ENCODE results near the gene DCXR.

DCXR gene

DNA sequence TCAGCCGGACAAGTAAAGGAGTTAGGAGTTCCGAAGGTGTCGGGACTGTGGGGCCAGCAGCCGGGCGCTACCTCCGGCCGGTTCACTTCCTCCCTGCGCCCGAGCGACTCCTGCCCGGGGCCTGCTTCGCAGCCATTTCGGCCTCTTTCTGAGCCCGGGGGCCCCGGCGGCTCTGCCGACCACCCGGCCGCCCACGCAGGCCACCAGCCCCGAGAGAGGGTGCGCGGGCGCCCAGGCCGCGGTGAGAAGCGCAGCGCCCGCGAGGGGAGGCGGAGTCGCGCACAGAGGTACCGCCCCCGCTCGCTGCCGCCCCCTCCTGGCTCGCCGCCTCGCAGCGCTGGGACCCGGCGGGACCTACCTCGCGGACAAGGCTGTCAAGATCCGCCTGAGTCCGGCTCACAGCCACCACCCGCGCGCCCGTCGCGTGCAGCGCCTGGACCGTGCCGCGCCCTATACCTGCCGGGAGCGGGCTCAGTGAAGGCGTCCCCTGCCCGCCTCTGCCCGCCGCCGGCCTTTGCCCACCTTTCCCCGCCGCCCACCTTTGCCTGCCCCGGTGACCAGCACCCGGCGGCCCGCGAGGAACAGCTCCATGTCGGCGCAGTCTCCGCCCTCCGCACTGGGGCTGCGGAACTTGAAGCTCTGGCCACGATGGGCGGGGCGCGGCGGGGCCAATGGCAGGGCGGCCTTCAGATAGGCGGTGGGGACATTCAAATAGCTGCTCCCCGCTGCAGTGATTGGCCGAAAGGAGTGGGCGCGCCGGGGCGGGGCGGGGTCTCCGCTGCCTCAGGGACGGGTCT, at the start of gene DCXR:
Gene DCXR (minus strand): TSS at position 606 of the 797 bp plus-strand sequence. CDS start 15 bp downstream, at position 591.
- peak; percentile 87 for DNase-seq (ENCODE audit: low read depth in 2 of 2)

DNA sequence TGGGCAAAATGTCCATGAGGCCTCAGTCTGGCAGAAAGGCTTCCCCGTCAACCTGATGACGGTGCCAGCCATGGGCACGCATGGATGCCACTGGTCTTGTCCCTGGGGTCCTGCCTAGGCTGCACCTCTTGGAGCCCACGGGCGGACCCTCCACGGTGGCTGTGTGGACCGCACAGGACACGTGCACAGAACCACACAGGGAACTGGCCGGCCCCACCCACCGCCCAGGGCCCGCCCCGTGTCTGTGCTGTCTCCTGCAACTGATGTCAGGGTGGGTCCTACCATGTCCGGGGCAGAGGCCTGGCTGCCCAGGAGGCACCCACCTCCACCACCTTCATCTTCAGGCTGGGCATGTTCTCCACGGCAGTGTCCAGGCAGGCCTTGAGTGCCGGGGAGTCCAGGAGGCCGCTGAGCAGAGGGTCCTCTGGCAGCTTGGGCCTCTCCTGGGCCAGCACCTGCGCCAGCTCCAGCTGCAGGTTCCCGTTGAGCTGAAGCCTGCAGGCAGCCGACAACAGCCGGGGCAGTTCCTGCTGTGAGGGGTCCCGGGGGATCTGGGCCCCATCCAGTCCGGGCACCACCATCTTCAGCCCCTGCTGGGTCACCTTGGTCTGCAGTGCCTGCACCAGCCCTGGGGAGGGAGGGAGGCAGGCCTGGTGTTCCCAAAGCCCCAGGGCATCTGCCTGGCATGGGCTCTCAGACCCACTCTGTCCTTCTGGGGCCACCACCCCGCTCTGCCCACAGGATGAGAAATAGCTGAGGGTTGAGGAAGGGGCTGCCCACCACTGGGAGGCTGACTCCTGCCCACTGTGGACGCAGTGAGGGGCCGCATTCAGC, 48.7 kb upstream of the DCXR start:
- DNase-seq (ENCODE audit: low read depth in 2 of 2), result no peak

DNA sequence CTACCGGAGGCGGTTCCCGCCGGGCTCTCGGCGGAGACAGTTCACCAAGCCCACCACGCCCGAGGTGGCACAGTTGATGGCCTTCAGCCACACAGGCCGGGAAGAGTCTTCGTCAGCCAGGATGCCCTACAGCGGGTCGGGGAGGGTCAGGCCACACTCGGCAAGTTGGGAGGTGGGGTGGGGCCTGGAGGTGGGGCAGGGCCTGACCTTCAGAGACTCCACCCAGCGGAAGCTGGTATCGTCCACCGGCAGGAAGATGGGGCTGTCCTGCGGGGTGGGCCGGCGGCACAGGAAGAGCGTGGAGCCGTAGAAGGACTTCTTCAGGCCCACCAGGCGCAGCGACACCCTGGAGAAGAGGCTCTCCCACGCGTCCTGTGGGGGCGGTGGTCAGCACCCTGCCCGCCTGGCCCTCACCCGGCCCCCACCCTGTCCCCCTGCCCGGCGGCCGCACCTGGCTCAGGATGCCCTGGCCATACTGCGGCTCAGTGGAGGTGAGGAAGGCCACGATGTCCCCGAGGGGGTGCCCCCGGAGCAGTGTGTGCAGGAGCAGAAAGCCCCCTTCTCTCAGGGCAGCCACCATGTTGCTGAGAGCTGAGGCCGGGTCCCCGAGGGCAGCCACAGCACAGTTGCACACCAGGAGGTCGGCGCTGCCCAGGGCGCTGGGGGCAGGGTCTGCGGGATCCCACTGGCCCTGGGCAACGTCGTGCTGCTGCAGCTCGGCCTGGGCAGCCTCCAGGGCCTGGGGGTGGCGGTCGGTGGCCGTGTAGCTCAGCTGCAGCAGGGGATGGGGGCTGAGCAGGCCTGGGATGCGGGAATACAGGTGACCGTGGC, 47.7 kb upstream of the DCXR start:
- no peak for DNase-seq (ENCODE audit: low read depth in 2 of 2)

DNA sequence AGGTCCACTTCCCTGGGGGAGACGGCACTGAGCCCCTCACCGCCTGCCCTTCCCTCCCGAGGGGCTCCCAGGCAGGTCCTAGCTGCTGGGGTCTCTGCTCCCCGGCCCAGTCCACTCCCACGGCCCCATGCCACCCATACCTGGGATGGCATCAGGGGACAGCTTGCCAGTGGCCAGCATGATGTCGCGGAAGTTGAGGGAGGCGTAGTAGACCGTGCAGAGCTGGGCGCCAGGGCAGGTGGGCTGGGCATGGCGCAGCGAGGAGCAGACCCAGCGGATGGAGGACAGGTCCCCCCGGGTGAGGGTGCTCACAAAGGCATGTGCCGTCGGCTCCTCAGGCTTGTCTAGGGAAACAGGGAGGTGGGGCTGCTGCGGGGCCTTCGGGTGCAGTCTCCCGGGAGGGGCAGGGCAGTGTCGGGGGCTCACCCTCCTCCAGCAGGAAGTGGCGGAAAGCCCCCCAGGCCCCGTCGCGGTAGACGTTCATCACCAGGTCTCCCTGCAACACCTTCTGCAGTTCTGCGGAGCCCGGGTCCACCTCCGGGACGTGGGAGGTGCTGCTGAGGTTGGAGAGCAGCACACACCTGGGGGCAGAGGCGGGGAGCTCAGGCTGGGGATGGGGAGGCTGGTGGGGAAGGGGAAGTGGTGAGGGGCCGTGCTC, 47.0 kb upstream of the DCXR start:
- no peak for DNase-seq (ENCODE audit: low read depth in 2 of 2)

- no peak for DNase-seq (ENCODE audit: low read depth in 2 of 2)
Measured at GRCh38 chr17:82083533-82084359, 46.2 kb upstream of the DCXR start.

GRCh38 chr17:82083009-82083408, 45.5 kb upstream of the DCXR start:
- no peak for DNase-seq (ENCODE audit: low read depth in 2 of 2)

GRCh38 chr17:82082456-82082855, 45.0 kb upstream of the DCXR start:
- no peak for DNase-seq (ENCODE audit: low read depth in 2 of 2)

DNA sequence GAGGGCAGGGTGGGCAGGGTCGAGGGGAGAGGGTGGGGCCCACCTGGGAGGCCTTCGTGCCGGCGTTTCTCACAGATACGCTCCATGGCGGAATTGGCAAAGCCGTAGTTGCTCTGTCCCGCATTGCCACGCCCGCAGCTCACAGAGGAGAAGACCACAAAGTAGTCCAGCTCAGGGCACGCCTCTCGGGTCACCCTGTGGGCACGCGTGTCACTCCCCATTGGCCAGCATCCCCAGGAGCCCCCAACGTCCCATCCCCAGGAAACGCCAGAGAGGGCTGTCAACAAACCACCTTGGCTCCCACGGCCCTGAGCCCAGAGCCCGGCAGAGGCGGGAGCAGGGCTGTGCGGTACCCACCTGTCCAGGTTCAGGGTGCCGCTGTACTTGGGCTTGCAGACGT, 44.5 kb upstream of the DCXR start:
- no peak for DNase-seq (ENCODE audit: low read depth in 2 of 2)

- no peak for DNase-seq (ENCODE audit: low read depth in 2 of 2)
Measured at GRCh38 chr17:82081546-82081945, 44.0 kb upstream of the DCXR start.

- DNase-seq (ENCODE audit: low read depth in 2 of 2), result no peak
Measured at GRCh38 chr17:82080789-82081464, 43.4 kb upstream of the DCXR start.

DNA sequence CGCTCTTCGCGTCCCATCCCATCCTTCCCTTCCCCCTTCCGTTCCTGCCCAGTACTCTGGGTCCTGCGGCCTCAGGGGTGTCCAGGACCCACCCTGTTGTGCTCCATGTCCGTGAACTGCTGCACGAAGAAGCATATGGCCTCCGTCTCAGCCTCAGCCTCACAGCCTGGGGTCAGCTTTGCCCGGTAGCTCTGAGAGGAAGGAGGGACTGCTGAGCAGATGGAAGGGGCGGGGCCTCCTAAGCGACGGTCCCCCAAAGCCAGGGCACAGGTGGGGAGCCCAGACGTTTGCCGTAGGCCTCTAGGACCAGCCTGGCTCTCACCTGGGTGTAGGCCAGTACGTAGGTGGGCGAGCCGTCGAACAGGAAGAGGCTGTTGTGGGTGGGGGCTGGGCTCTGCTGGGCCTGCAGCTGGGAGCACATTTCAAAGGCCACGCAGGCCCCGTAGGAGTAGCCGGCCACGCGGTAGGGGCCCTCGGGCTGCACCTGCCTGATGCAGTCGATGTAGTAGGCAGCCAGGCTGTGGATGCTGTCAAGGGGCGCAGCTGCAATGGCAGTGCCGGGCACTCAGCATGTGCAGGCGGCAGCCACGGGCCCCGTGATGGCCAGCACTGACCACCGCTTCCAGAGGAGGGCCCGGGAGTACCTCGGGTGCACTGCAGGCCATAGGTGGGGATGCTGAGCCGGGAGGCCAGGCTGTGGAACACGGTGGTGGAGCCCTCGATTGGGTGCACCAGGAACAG, 42.7 kb upstream of the DCXR start:
- DNase-seq (ENCODE audit: low read depth in 2 of 2), result no peak

GRCh38 chr17:82079001-82079677, 41.6 kb upstream of the DCXR start:
- no peak for DNase-seq (ENCODE audit: low read depth in 2 of 2)

- no peak for DNase-seq (ENCODE audit: low read depth in 2 of 2)
Measured at GRCh38 chr17:82078433-82078832, 40.9 kb upstream of the DCXR start.

DNA sequence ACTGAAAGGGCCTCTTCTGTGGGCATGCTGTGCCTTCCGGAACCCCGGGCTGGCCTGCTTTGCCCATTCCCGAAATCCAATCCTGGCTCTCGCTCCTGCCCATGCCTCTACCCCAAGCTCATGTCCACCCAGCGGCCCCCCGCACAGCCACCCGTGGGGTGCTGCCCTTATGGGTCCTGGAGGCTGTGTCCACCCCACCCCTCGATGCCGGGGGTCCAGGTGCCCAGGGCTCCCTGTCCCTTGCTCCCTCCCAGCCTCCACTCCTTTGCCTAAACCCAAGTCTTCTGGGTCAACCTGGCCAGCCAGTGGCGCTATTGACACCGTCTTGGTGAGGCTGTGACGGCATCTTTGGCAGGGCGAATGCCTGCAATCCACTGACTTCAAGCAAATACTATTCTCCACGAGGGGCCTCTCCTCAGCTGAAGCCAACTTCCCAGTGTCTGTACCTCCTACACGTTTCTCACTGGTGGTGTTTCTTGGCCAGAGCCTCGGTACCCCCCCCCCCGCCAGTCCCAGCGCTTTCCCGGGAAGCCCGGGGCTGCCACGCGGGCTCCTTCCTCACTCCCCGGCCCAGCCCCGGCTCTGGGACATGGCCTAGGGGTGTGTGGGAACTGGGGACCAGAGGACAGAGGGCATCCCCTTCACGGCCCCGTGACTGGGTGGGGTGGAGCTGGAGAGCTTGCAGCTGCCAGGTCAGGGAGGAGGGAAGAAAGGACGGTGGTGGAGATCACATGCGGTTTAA, 40.3 kb upstream of the DCXR start:
- no peak for DNase-seq (ENCODE audit: low read depth in 2 of 2)

- DNase-seq (ENCODE audit: low read depth in 2 of 2), result no peak
Measured at GRCh38 chr17:82076785-82077591, 39.5 kb upstream of the DCXR start.

DNA sequence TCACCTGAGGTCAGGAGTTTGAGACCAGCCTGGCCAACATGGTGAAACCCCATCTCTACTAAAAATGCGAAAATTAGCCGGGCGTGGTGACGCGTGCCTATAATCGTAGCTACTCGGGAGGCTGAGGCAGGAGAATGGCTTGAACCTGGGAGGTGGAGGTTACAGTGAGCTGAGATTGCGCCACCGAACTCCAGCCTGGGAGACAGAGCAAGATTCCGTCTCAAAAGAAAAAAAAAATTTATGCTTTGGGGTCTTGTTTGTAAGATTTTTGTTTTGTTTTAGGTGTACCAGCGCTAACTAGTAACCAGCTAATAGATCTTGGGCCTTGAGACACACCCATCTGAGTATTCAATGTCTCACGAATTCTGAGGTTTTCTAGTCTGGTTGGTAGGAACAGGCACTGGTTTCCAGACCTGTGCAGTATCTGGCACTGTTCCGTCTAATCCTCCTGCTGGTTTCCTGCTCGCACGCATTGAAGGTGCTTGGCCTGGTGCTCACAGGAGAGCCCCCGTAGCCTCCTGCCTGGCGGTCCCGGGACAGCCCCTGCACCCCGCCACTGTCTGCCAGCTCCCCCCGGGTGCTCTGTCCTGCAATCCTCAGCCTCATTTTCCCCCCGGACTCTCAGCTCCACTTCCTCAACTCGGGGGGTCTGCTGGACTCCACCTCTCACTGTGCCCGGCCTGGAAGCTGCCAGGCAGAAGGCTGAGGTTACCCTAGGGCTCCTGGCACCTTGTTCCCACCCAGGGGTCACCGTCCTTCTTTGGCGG, 38.7 kb upstream of the DCXR start:
- no peak for DNase-seq (ENCODE audit: low read depth in 2 of 2)
